HG03378 (cell line): Measurements from ENCODE around the gene MAP2.

ENCODE experiments used
- ATAC-seq: cut with Tn5 transposase; IDR thresholded peaks from one replicate; pipeline ENCODE4 v1.9.1; 2021; ENCODE audit warnings: mild to moderate bottlenecking, moderate library complexity; ENCODE audit not compliant: unreplicated experiment

MAP2 gene

DNA sequence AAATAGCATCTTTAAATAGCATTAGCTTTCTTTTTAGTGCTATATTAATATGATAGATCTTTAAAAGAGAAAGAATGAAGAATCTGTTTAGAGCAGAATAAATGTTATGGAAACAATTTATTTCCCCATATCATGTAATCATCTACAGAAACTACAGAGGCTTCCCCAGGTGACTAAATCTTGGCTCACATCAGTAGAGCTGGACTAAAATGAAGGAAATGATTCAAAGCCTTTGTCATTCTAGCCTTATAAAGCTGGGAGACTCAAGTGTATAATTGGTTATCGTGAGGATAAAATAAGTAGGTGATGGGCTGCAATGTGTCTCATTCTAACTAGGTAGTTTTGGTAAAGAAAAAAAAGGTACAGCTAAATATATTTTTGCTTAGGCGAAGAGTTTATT is 264.5 kb downstream of the MAP2 start:
- ATAC-seq, result no peak

DNA sequence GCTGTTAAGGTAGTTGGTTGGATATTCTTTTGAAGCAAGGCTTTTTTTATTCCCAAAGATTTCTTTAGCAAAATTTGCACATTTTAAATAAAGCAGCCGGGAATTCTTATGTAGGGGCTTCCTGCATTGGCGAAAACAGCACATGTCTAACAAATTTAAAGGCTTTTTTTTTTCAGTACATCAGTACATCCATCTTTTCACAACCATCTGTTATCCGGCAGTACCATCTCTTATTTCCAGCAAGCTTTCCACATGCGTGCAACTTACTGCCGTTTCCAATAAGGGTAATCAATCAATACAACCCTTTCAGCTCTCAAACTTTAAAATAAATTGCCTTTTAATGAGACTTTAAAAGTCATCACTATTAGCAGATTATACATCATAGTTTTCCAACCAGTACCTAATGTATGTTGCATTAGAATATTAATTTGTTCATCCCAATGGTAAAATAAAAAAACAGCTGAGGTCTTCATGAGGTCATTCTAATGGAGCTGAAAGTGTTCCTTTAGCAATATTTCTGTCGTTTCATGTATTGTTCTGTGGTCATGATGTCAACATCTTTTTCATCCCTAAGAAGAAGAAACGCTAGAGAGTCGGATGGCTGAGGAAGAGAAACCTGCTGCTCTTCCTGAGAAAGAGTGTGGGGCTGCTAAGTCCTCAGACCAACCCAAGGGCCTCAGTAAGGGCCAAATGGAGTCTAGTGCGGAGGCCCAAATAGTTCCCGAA is 266.3 kb downstream of the MAP2 start:
- no peak for ATAC-seq

DNA sequence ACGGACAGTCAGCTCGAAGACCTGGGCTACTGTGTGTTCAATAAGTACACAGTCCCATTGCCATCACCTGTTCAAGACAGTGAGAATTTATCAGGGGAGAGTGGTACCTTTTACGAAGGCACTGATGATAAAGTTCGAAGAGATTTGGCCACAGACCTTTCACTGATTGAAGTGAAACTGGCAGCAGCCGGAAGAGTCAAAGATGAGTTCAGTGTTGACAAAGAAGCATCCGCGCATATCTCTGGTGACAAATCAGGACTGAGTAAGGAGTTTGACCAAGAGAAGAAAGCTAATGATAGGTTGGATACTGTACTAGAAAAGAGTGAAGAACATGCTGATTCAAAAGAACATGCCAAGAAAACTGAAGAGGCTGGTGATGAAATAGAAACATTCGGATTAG is 270.9 kb downstream of the MAP2 start:
- ATAC-seq, result no peak

DNA sequence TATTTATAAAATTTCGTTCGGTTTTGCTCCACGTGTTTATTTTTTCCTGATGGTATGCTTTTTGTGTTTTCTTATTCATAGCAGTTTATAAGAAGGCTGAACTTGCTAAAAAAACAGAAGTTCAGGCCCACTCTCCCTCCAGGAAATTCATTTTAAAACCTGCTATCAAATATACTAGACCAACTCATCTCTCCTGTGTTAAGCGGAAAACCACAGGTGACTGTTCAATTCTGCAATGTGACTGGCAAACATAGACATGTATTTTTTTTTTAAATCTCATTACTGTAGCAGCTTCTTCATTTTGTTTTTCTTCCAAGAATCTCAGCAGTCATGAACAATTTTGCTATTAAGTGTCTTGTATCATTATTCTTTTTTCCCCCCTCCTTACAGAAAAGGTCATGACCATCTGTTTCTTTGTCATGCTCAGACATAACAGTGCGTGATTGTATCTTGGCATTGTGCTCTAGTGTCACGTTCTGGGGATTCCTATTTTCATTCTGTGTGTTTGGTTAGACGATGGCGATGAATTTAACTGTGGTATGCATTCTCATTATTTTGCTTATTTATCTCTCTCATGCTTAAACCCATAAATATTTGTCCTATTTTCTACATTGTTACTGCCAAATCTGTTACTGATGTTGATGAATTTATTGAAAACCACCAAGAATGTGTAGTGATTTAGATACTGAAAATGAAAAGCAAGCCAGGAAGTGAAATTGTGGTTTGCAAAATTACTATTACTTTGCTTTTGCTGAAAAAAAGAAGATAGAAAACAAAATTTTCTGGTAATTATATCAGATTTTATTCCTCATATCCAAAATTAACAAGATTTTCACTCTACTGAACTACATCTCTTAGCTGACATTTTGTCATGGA is 273.2 kb downstream of the MAP2 start:
- ATAC-seq, result peak; percentile 60

GRCh38 chr2:209702775-209703174 is 278.9 kb downstream of the MAP2 start:
- ATAC-seq, result no peak

DNA sequence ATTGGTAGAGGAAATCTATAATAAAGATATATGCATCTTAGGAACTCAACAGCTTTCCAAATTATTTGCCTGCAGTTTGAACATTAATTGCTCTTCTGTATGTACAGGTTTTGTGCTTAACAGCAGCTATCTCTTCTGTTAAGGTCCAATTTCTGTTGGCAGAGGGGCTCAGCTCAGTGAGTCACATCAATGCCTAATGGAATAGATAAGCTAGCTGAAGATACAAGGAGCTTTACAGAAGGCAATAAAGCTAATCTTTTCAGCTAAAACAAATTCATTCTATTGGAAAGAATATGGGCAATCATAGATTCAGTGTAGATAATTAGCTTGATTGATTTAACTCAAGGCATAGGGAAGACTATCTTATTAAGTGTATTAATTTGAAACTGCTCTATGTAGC is 289.4 kb downstream of the MAP2 start:
- ATAC-seq, result no peak

- no peak for ATAC-seq
Observed at GRCh38 chr2:209719034-209719433, 295.2 kb downstream of the MAP2 start.

- no peak for ATAC-seq
Observed at GRCh38 chr2:209721497-209721896, 297.6 kb downstream of the MAP2 start.

GRCh38 chr2:209726311-209726710 is 302.5 kb downstream of the MAP2 start:
- ATAC-seq, result no peak

DNA sequence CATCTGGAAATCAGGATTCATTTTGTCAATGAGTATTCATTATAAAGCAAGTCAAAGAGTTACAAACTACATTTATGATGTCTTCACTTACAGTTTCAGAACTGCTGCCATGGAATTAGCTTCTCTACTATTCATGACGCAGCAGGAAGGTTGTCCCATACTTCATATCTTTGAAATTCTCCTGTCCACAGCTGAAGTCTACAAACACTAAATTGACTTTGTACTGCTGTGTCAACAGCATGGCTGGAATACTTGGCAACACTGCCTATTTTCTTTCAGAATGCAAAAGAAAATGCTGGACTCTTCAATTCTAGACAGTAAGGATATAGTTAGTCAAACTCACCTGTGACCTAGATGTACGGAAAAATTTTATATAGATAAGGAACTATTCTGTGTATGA is 303.2 kb downstream of the MAP2 start:
- no peak for ATAC-seq

DNA sequence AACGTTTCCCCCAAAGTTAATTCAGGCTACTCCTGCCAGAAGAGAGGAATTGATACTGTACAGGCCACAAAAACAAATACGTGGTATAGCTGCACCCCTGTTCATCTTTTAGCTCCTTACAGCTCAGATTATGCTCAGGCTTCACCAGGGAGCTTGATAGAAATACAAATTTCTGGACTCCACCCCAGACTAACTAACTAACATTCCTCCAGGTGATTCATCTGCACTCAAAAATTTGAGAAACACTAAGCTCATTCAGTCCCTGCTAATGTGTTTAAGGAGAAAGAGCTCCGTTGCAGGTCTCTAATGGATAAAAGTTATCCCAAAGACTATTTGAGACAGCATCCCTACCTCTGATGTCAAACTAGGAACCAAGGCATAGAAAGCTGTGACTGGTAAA is 311.0 kb downstream of the MAP2 start:
- no peak for ATAC-seq

DNA sequence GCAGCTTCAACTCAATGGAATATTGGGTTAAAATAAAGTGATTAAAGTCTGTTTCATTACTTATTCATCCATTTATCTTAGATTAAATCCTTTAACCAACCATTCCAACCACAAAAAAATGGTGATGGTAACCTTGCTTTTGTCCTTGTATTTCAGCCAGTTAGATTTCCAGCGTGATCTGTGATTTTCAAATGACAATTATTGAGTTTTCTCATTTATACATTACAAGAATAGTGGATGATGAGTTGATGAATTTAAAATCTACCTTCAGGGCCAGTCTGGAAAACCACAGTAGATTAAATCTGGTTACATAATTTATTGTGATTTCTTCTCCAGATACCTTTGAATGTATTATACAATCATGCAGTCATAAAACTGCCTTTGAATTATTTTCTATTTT is 318.1 kb downstream of the MAP2 start:
- no peak for ATAC-seq

- no peak for ATAC-seq
Observed at GRCh38 chr2:209753020-209753419, 329.2 kb downstream of the MAP2 start.

DNA sequence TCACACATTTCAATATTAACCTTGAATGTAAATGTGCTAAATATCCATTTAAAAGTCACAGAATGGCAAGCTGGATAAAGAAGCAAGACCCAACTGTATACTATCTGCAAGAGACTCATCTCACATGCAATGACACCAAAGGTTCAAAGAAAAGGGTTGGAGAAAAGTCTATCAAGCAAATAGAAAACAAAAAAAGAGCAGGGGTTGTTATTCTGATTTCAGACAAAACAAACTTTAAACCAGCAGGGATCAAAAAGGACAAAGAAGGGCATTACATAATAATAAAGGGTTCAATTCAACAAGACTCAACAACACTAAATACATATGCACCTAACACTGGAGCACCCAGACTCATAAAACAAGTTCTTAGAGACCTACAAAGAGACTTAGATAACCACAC is 333.3 kb downstream of the MAP2 start:
- no peak for ATAC-seq

DNA sequence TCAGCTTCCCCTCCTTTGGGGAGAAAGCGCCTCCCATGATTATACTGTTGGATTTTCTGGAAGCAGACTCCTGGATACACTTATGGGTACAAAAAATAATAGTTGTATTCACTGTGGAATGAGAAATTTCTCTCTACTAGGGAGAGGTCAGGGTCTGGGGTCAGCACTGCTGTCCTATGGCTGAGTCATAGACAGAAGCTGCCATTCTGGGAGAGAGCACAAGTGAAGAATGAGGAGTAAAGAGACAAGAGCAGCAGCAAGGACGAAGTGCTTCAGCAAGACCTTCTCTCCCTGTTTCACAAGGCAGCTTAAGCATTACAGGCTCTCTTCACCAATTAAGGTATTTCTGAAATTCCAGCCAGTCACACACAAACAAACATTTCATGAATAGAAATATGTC is 337.7 kb downstream of the MAP2 start:
- no peak for ATAC-seq

GRCh38 chr2:209762563-209762962 is 338.7 kb downstream of the MAP2 start:
- ATAC-seq, result no peak

- no peak for ATAC-seq
Observed at GRCh38 chr2:209763106-209763505, 339.3 kb downstream of the MAP2 start.

GRCh38 chr2:209766613-209767012 is 342.8 kb downstream of the MAP2 start:
- ATAC-seq, result no peak

DNA sequence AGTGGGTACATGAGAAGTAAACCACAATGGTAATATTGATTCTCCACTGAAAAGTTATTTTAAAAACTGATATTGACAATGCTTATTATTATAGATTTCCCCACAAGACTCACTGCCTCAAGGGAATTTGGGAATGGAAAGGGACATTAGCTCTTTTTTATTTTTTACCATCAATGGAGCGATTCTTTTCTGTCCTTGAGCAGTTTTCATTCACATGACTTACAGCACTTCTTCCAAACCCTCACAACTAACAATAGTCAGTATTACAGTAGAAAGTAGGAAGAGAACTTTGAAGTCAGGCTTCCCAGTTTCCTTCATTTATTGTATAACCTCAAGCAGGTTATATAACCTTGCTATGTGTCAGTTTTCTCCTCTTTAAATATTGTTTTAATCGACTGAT is 343.5 kb downstream of the MAP2 start:
- ATAC-seq, result no peak

GRCh38 chr2:209768557-209768956 is 344.7 kb downstream of the MAP2 start:
- ATAC-seq, result no peak

- ATAC-seq, result no peak
Observed at GRCh38 chr2:209771474-209772289, 347.8 kb downstream of the MAP2 start, which contains the start of gene UNC80. TSS of gene UNC80 (plus strand) at chr2:209771832. CDS start at chr2:209772073, 241 bp downstream.
